GM18511 (cell line): ENCODE results near the gene CERS6.
"Not testable (repeated sequence)": the region's sequence is repeated elsewhere in the genome, so short reads cannot be mapped to it uniquely, and the experiment has no call there.

ENCODE experiments used
- ATAC-seq: cut with Tn5 transposase; IDR thresholded peaks from one replicate; pipeline ENCODE4 v1.9.1; 2021; ENCODE audit warnings: mild to moderate bottlenecking, moderate library complexity; ENCODE audit not compliant: unreplicated experiment

CERS6 gene

DNA sequence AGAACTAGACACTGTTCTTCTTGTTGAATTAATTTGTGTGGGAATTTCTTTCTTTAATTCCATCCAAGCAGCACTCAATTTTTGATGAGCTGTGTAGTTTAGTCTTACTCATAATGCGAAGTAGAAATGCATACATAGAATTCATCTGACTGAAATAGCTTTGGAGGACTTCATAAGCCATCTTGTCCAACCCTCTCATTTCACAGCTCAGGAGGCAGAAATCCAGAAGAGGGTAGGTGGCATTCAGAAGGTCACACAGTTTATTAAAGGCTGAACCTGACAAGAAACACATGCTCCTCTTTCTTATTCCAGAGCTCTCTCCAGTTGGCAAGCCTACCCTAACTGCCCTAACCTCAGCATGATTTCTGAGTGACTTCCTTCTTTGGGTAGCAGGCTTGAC lies 177.1 kb downstream of the CERS6 start:
- ATAC-seq, result no peak

- ATAC-seq, result peak; percentile 75
Measured at GRCh38 chr2:168633895-168634294, 177.8 kb downstream of the CERS6 start.

- ATAC-seq, result peak; percentile 35
Measured at GRCh38 chr2:168635065-168635577, 179.0 kb downstream of the CERS6 start.

DNA sequence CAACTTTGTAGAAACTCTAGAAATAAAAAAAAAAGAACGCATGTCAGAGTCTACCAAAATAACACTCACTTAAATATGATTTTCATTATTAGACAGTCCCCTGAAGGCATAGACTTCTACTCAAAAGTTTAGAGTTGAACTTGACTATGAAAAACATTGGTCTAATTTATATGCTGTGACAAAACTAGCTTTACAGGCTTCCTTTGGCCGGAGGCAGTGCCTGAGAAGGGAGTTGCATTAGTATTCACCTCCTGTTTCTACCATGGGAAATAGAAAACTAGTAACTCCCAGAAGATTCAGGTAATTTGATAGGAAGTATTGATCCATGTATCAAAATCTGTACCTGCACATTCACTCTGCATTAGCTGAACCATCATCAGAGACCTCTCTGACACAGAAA lies 182.9 kb downstream of the CERS6 start:
- ATAC-seq, result no peak

- ATAC-seq, result no peak
Measured at GRCh38 chr2:168639441-168639898, 183.4 kb downstream of the CERS6 start.

DNA sequence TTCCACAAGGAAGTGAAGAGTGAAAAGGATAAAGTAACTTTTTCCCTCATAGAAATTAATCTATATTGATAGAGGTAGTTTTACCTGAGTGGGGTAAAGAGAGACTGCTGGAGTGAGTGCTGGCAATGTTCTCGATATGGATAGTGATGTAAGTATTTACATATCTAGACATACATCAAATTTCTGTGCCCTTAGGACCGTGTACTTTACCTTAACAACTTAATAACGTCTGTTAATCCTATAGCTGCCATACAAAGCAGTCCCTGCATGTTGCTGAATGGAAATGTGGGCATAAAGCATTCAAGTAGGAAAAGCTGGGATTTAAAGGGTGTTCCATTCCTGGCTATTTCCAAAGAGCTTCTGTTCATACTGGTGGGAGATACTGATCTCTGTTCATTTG lies 184.0 kb downstream of the CERS6 start:
- no peak for ATAC-seq

GRCh38 chr2:168641636-168642035 lies 185.6 kb downstream of the CERS6 start:
- ATAC-seq, result no peak

GRCh38 chr2:168642873-168643272 lies 186.8 kb downstream of the CERS6 start:
- no peak for ATAC-seq

DNA sequence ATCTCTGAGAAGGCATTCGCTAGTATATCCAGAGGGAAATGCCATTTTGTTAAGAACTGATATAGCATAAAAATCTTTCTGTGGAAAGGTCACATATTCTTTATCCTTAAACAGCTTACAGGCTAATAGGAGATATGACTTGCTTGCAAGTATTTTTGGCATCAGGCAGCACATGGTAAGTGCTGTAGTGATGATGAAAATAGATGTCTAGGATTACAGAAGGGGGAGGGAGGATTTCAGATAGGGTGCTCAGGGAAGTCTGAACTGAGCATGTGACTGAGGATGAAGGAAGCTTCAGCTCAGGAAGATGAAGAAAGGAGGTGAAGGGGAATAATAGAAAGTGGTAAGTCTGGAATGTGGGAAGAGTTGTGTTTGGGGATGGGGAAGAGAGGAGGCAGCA lies 187.9 kb downstream of the CERS6 start:
- ATAC-seq, result no peak

- no peak for ATAC-seq
Measured at GRCh38 chr2:168645696-168646338, 189.7 kb downstream of the CERS6 start.

DNA sequence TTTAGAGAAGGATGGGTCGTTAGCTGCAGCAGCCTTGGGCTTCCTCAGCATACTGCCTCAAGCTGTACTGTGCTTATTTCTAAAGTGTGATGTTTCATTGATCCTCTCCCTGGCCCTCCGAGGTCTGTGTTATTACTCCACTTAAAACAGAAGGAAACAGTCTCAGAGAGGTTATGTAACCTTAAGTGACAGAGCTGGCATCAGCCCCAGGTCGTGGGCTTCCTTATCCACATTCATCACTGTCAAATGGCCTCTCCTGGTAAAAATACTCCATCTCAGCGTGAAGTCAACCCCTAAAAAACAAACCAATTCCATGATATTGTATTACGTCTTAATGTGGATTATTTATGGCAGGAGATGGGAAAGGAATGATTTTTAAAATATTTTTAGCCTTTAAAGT lies 193.0 kb downstream of the CERS6 start:
- ATAC-seq, result no peak

- ATAC-seq, result no peak
Measured at GRCh38 chr2:168649562-168649961, 193.5 kb downstream of the CERS6 start.

DNA sequence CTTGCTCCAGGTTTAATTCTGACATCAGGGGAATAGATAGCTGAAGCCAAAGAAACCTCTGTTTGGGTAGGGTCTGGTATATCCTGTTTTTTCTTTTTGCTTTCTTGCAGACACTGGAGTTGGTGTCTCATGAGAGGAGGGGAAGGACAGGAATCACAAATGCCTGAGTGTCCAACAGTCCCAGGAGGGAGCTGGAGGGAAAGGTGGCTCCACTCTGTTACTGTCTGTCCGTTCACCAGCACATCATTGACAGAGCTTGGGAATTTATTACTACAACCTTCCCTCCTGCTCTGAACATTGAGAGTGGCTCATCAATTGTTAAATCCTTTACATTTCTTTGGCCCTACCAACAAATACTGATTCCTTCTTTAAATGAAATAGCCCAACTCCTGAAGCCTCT lies 194.1 kb downstream of the CERS6 start:
- ATAC-seq, result no peak

DNA sequence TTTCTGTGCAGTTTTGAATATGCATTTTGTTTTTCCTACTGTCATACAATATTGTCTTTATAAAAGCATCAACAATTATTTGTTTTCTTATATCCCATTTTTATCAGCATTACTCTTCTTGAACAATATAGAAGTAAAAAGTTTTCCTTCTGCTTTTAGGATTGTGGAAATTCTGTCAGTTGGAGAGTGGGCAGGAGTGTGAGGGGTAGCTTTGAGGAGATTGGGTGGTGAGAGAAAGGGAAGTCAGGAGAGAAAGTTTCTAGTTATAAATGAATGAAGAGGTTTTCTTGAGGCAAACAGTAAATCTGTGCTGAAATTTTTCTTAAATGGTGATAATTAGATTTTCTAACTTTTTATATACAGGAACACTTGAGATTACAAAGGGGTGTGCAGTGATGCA lies 194.7 kb downstream of the CERS6 start:
- ATAC-seq, result no peak

GRCh38 chr2:168652997-168653921 lies 197.2 kb downstream of the CERS6 start:
- ATAC-seq, result no peak

GRCh38 chr2:168654705-168655104 lies 198.6 kb downstream of the CERS6 start:
- ATAC-seq, result no peak

- ATAC-seq, result no peak
Measured at GRCh38 chr2:168655207-168655606, 199.1 kb downstream of the CERS6 start.

- not testable (repeated sequence) for ATAC-seq
Measured at GRCh38 chr2:168657378-168657777, 201.3 kb downstream of the CERS6 start.

DNA sequence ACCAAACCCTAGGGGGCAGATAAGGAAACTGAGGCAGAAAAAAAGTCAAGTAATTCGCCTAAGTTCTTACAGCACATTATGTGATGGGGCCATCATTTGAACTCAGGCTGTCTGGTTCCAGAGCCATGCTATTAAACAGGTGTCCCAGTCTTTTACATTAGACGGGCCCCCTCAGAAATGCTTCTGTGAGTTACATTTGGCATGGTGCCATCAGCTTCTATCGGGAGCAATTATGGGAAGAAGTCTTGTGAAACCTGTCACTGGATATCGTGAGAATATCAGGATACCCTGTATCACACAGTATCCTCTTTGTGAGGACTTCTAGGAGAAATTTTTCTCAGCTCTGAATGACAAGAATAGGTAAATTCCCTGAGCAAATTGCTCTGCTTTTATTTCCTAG lies 202.6 kb downstream of the CERS6 start:
- no peak for ATAC-seq

- ATAC-seq, result no peak
Measured at GRCh38 chr2:168660870-168661862, 205.1 kb downstream of the CERS6 start.

GRCh38 chr2:168661863-168662256 lies 205.8 kb downstream of the CERS6 start:
- no peak for ATAC-seq
